ENCODE measurements around the gene AUNIP.

AUNIP gene

DNA sequence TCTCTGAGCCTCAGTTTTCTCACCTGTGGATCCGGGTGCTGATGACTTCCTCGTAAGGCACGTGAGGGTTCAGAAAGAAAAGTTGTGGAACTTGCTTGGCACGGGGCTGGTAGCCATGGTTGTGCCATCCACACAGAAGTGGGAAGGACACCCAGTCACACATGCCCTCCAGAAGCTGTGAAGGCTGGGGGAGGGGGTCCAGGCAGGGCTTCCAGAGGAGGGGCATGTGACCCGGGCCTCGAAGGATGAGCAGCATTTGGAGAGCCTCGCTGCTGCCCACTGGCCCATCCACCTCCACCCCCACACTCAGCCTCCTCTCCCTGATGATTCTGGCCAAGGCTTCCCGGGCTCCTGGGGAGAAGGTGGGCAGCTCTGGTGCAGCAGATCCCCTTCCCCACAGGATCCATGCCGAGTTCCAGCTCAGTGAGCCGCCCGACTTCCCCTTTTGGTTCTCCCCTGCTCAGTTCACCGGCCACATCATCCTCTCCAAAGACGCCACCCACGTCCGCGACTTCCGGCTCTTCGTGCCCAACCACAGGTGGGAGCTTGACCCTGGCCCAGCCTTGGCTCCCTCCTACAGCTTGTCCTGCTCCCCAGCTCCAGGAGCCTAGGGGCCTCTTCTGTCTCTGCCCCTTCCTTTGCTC is 49.9 kb downstream of the AUNIP start:
- WGBS, 2 experiments = 93 to 94% methylated on average over 18 of the region's 18 CpGs
- Histone ChIP-seq H3K27ac (ENCODE audit: insufficient read depth, low read depth, low read length, poor library complexity, severe bottlenecking) (no peak overlapping the region), H3K4me3 (ENCODE audit: insufficient read depth, low read depth, low read length) (no peak overlapping the region), H3K27me3 (ENCODE audit: control insufficient read depth, insufficient read depth, low read length, poor library complexity, severe bottlenecking) (no peaks in the 10 kb centered on the region), H3K36me3 (ENCODE audit: control insufficient read depth, insufficient read depth, low read length) (peaks cover 8% of the 10 kb centered on the region), H3K4me1 (ENCODE audit: control insufficient read depth, insufficient read depth, low read length) (peaks cover 6% of the 10 kb centered on the region), H3K9me3 (ENCODE audit: control insufficient read depth, low read length) (no peaks in the 10 kb centered on the region)

DNA sequence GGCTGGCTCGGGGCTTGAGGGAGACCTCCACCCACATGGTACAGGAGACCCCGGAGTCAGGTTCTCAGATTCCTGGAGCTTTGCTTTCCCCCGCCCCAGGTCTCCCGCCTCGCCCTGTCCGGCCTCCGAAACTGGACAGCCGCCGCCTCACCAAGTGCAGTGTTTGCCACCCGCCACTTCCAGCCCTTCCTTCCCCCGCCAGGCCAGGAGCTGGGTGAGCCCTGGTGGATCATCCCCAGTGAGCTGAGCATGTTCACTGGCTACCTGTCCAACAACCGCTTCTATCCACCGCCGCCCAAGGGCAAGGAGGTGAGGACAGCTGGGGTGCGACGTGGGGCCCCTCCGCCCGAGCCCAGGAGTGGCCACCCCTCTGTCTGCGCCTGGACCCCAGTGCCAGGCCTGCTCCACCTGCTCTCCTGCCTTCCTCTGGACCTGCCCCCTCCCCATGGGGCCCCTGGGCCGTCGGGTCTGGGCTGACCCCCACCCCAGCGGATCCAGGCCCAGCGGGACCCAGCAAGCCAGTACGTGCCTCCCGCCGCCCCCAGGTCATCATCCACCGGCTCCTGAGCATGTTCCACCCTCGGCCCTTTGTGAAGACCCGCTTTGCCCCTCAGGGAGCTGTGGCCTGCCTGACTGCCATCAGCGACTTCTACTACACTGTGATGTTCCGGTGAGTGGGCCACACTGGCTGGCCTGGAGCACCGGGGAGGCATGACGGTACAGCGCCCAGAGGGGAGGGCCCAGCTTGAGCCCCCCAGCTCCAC is 50.6 kb downstream of the AUNIP start:
- Histone ChIP-seq H3K27ac (ENCODE audit: insufficient read depth, low read depth, low read length, poor library complexity, severe bottlenecking) (no peak overlapping the region), H3K36me3 (ENCODE audit: control insufficient read depth, insufficient read depth, low read length) (peaks cover 7% of the 10 kb centered on the region), H3K27me3 (ENCODE audit: control insufficient read depth, insufficient read depth, low read length, poor library complexity, severe bottlenecking) (no peaks in the 10 kb centered on the region), H3K9me3 (ENCODE audit: control insufficient read depth, low read length) (no peaks in the 10 kb centered on the region), H3K4me3 (ENCODE audit: insufficient read depth, low read depth, low read length) (no peak overlapping the region), H3K4me1 (ENCODE audit: control insufficient read depth, insufficient read depth, low read length) (peaks cover 6% of the 10 kb centered on the region)
- WGBS, 2 experiments = 94 to 95% methylated on average over 34 of the region's 34 CpGs

DNA sequence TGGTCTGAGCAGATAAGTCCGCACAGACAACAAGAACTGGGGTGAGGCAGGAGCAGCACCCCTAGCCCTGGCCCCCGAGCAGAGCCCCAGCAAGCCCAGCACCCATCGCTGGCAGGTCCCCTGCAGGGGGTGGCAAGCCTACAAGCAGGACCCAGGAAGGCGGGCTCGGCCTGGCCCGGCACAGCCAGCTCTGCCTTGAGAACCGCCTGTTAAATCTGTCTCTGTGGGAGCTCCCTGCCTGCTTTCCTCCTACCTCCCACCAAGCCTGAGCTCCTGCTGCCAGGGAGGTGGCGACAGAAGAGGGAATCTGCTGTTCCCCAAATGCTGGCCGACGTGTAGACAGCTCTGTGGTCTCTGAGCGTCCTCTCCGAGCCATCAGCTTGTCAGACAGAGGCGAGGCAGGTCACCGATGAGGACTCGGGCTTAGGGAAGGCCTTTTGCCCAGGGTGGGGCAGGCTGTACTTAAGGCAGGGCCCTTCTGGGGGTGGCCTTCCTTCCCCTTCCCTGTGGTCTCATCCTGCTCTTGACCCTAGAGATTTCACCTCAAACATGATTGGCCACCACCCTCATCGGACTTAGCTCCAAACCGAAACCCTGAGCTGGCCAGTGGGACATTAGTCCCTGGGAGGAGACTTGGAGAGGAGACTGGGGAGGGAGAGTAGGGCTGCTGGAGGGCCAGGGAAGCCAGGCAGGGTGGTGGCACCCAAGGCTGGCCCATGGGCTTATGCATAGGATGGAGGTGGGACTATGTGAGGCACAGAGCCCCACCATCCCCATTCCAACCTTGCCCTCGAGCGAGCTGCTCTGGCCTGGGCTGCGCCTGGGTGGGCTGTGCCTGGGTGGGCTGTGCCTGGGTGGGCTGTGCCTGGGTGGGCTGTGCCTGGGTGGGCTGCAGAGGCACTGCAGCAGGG is 51.5 kb downstream of the AUNIP start:
- H3K27me3 ChIP-seq (ENCODE audit: control insufficient read depth, insufficient read depth, low read length, poor library complexity, severe bottlenecking) = no peaks in the 10 kb centered on the region
- no peaks in the 10 kb centered on the region for H3K9me3 ChIP-seq (ENCODE audit: control insufficient read depth, low read length)
- no peak overlapping the region for H3K27ac ChIP-seq (ENCODE audit: insufficient read depth, low read depth, low read length, poor library complexity, severe bottlenecking)
- H3K36me3 ChIP-seq (ENCODE audit: control insufficient read depth, insufficient read depth, low read length) = peaks cover 7% of the 10 kb centered on the region
- no peak overlapping the region for H3K4me3 ChIP-seq (ENCODE audit: insufficient read depth, low read depth, low read length)
- H3K4me1 ChIP-seq (ENCODE audit: control insufficient read depth, insufficient read depth, low read length) = peaks cover 6% of the 10 kb centered on the region
- 91 to 95% methylated on average over 20 of the region's 20 CpGs for WGBS, 2 experiments

DNA sequence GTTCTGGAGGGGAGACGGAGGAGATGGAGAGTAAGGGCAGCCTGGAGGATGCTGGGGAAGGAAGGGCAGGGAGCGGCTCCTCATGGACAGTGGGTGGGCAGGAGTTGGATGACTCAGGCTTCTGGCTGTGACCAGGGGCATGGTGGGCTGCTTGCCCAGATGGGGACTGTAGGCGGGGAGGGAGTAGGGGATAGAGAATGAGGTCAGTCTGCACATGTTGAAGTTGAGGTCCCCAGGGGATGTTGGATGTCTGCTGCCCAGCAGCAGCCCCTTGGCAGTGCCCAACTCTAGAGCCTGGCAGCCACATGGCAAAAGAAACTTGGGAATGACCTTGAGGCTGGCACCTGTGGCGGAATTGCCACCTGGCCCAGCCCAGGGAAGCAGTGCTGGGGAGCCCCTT is 52.8 kb downstream of the AUNIP start:
- no peak overlapping the region for H3K27ac ChIP-seq (ENCODE audit: insufficient read depth, low read depth, low read length, poor library complexity, severe bottlenecking)
- WGBS, 2 experiments = 92 to 96% methylated on average over 4 of the region's 4 CpGs
- no peaks in the 10 kb centered on the region for H3K9me3 ChIP-seq (ENCODE audit: control insufficient read depth, low read length)
- H3K4me1 ChIP-seq (ENCODE audit: control insufficient read depth, insufficient read depth, low read length) = peaks cover 6% of the 10 kb centered on the region
- peaks cover 7% of the 10 kb centered on the region for H3K36me3 ChIP-seq (ENCODE audit: control insufficient read depth, insufficient read depth, low read length)
- no peaks in the 10 kb centered on the region for H3K27me3 ChIP-seq (ENCODE audit: control insufficient read depth, insufficient read depth, low read length, poor library complexity, severe bottlenecking)
- H3K4me3 ChIP-seq (ENCODE audit: insufficient read depth, low read depth, low read length) = no peak overlapping the region

DNA sequence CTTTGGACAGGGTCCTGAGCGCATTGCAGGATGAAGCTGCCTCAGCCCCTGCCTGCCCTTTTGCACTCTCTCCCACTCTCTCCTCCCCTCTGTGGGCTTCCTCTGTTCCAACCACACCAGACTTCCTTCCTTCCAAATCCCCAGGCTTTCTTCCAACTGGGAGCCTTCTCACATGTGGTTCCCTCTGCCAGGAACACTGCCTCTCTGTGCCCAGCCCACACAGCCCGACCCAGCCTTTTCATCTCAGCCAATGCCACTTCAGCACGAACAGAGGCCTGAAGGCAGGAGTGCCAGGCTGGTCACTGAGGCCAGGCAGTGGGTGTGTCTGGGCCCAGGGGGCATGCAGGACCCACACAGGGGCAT is 53.4 kb downstream of the AUNIP start:
- 89 to 95% methylated on average over 3 of the region's 3 CpGs for WGBS, 2 experiments
- no peak overlapping the region for H3K4me3 ChIP-seq (ENCODE audit: insufficient read depth, low read depth, low read length)

DNA sequence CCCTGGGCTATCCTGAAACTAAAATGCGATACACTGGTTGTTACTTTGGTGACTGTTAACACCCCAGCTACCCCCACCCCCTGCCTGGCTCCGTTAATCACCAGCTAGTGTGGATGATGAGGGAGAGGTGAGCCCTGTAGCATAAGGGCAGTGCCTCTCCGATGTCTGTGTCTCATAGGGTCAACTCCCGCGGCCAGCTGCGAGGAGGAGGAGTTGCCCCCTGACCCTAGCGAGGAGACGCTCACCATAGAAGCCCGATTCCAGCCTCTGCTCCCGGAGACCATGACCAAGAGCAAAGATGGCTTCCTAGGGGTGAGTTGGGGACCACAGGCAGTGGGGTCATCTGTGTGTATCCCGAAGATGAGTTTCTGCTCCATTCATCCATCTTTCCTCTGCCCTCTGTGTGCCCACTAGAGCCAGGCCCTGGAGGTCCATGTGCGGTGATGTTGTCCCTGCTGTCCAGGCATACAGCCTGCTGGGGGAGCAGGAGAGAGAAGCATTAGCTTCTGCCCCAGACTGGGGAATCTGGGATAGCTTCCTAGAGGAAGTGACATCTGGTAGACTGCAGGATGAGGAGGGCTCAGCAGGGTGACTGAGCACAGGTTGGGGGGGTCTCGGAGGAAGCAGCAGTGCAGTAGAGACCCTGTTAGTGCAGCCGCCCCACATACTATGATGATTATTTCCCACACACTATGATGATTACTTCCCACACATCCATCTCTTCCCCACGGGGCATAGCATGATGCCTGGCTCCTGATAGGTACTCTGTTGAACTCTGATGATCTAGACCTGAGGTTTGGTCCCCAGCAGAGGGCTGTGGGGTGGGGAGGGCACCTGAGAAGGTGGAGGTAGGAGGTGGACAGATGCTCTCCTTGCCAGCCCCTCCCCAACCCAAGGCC is 54.0 kb downstream of the AUNIP start:
- no peaks in the 10 kb centered on the region for H3K27me3 ChIP-seq (ENCODE audit: control insufficient read depth, insufficient read depth, low read length, poor library complexity, severe bottlenecking)
- H3K27ac ChIP-seq (ENCODE audit: insufficient read depth, low read depth, low read length, poor library complexity, severe bottlenecking) = no peak overlapping the region
- no peak overlapping the region for H3K4me3 ChIP-seq (ENCODE audit: insufficient read depth, low read depth, low read length)
- peaks cover 7% of the 10 kb centered on the region for H3K36me3 ChIP-seq (ENCODE audit: control insufficient read depth, insufficient read depth, low read length)
- 92 to 96% methylated on average over 15 of the region's 15 CpGs for WGBS, 2 experiments
- no peaks in the 10 kb centered on the region for H3K9me3 ChIP-seq (ENCODE audit: control insufficient read depth, low read length)
- H3K4me1 ChIP-seq (ENCODE audit: control insufficient read depth, insufficient read depth, low read length) = peaks cover 6% of the 10 kb centered on the region

More for the DNA sequence above, 53.4 kb downstream of the AUNIP start:
- Histone ChIP-seq H3K4me1 (ENCODE audit: control insufficient read depth, insufficient read depth, low read length) (peaks cover 6% of the 10 kb centered on the region), H3K27me3 (ENCODE audit: control insufficient read depth, insufficient read depth, low read length, poor library complexity, severe bottlenecking) (no peaks in the 10 kb centered on the region), H3K27ac (ENCODE audit: insufficient read depth, low read depth, low read length, poor library complexity, severe bottlenecking) (no peak overlapping the region), H3K9me3 (ENCODE audit: control insufficient read depth, low read length) (no peaks in the 10 kb centered on the region), H3K36me3 (ENCODE audit: control insufficient read depth, insufficient read depth, low read length) (peaks cover 7% of the 10 kb centered on the region)

DNA sequence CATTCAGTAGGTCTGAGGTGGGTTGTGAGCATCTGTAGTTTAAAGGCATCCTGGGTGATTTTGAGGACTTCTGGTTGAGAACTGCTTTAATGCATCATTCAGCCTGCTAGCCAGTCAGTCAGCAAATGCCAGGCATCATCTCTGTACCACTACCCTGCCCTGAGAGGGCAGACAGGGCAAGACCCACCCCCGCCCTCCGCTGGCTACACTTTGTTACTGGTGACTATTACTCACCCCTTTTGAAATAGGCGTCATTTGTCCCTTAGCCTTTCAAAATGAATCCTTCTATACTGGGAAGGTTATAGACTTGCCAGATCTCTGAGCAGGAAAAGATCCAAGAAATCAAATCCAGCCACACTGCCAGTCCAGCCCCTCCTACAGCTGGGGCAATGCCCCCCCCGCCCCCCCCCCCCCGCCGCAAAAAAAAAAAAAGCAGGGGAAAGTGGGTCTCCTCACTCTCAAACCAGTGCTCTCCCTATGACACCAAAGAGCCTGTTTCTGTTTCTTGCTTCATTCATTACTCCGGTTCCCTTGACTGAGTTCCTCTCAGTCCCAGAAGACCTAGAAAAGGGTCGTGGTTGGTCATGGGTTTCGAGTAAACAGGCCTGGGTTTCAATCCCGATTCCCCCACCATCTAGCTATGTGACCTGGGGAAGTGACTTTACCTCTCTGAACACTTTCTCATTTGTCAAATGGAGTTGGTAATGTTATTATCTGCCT is 54.9 kb downstream of the AUNIP start:
- Histone ChIP-seq H3K9me3 (ENCODE audit: control insufficient read depth, low read length) (no peaks in the 10 kb centered on the region), H3K27ac (ENCODE audit: insufficient read depth, low read depth, low read length, poor library complexity, severe bottlenecking) (no peak overlapping the region), H3K36me3 (ENCODE audit: control insufficient read depth, insufficient read depth, low read length) (peaks cover 7% of the 10 kb centered on the region), H3K4me1 (ENCODE audit: control insufficient read depth, insufficient read depth, low read length) (peaks cover 11% of the 10 kb centered on the region), H3K4me3 (ENCODE audit: insufficient read depth, low read depth, low read length) (no peak overlapping the region), H3K27me3 (ENCODE audit: control insufficient read depth, insufficient read depth, low read length, poor library complexity, severe bottlenecking) (no peaks in the 10 kb centered on the region)
- WGBS, 2 experiments = 80 to 92% methylated on average over 7 to 10 of the region's 10 CpGs

DNA sequence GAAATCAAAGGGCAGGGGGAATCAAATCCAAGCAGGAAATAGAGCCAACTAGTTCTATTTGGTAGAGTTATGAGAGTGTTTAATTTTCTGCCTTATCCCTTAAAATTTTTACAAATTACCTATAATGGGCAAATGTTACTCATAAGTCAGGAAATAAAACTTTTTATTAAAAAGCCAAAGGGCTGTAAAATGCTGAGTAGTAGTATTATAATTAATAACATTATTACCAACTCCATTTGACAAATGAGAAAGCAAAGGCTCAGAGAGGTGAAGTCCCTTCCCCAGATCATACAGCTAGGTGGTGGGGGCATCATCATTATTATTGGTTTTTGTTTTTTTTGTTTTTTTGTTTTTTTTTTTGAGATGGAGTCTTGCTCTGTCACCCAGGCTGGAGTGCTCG is 55.9 kb downstream of the AUNIP start:
- Histone ChIP-seq H3K4me1 (ENCODE audit: control insufficient read depth, insufficient read depth, low read length) (peaks cover 18% of the 10 kb centered on the region), H3K27me3 (ENCODE audit: control insufficient read depth, insufficient read depth, low read length, poor library complexity, severe bottlenecking) (no peaks in the 10 kb centered on the region), H3K27ac (ENCODE audit: insufficient read depth, low read depth, low read length, poor library complexity, severe bottlenecking) (no peak overlapping the region), H3K9me3 (ENCODE audit: control insufficient read depth, low read length) (no peaks in the 10 kb centered on the region), H3K36me3 (ENCODE audit: control insufficient read depth, insufficient read depth, low read length) (peaks cover under 1% of the 10 kb centered on the region), H3K4me3 (ENCODE audit: insufficient read depth, low read depth, low read length) (no peak overlapping the region)
- 92 to 96% methylated on average over 1 of the region's 1 CpG for WGBS, 2 experiments

DNA sequence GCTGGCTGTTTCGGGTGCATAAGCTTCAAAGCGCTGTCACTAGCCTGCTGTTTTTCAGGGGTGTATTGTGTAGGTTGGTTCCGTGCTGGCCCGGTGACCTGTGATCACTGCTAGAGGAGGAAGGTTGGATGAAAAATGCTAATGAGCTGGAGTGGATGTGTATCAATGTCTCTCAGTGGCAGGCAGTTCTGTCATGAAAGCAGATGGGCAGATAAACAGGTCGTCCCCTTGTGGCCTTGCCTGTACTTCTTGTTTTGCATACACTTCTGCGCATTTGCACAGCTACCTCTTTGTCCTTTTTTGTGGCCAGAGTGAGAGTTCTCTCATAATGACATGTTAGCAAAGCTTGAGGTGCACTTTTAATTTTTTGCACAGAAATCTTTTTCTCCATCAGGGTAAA is 56.3 kb downstream of the AUNIP start:
- no peaks in the 10 kb centered on the region for H3K27me3 ChIP-seq (ENCODE audit: control insufficient read depth, insufficient read depth, low read length, poor library complexity, severe bottlenecking)
- H3K27ac ChIP-seq (ENCODE audit: insufficient read depth, low read depth, low read length, poor library complexity, severe bottlenecking) = no peak overlapping the region
- H3K36me3 ChIP-seq (ENCODE audit: control insufficient read depth, insufficient read depth, low read length) = no peaks in the 10 kb centered on the region
- H3K4me3 ChIP-seq (ENCODE audit: insufficient read depth, low read depth, low read length) = no peak overlapping the region
- no peaks in the 10 kb centered on the region for H3K9me3 ChIP-seq (ENCODE audit: control insufficient read depth, low read length)
- 81 to 86% methylated on average over 6 of the region's 6 CpGs for WGBS, 2 experiments
- peaks cover 18% of the 10 kb centered on the region for H3K4me1 ChIP-seq (ENCODE audit: control insufficient read depth, insufficient read depth, low read length)

All from ectodermal cell (in vitro differentiated cells).